RWPE1 (cell line): ENCODE measurements around the gene LNX1.
"Not testable (repeated sequence)": the region's sequence is repeated elsewhere in the genome, so short reads cannot be mapped to it uniquely, and the experiment has no call there.

Source experiments
- CTCF ChIA-PET: fragments of 350-600 bp; sonication (Branson Sonifier 250); formaldehyde crosslinking; extraction: SDS; loops from one replicate; lab custom pipeline; 2021; lab: Yijun Ruan, JAX
- POLR2A ChIA-PET: fragments of 400-600 bp; formaldehyde crosslinking; extraction: SDS; loops from one replicate; lab custom pipeline; 2020; ENCODE audit warnings: antibody characterized with exemption; ENCODE audit not compliant: low non-redundant PET; lab: Yijun Ruan, JAX
- DNase-seq: peaks from one replicate; pipeline ENCODE4 v3.0.0; 2012; ENCODE audit warnings: low spot score
- H3K27ac ChIP-seq: fragments of 450-650 bp; 2 replicates; pipeline ENCODE4 v1.5.1; 2017
- CTCF ChIP-seq: fragments of 450-650 bp; conservative IDR thresholded peaks from 2 replicates; pipeline ENCODE4 v1.5.1; 2017; ENCODE audit warnings: low read depth, mild to moderate bottlenecking

Gene LNX1

DNA sequence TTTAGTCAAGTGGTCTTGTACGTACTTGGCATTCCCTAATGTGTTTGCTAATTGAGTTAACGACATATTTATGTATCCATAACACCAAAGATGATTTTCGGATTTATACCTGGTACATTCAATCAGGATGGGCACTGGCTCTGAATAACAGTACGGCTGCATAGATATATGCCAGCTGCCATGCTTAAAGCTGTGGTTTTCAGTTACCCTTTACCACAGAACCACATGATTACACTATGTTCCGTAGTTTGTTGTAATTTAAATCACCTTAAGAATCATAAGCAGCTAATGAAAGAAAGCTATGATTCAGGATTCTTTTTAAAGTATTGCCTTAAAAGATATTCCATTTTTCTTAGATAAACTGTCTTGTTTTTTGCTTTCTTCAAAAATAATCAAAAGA lies 160.2 kb downstream of the LNX1 start:
- POLR2A ChIA-PET = no interaction called here
- no peak for DNase-seq
- TF ChIP-seq CTCF = no peak
- no peak overlapping the region for H3K27ac ChIP-seq
- CTCF ChIA-PET = interaction anchor here (0.7 to 1.6 kb wide), 2 partner anchors 20 to 1517 kb away, joined by 4 read pairs; no protein-coding TSS in a partner anchor

GRCh38 chr4:53427366-53427765 lies 163.9 kb downstream of the LNX1 start:
- no peak for DNase-seq
- no peak overlapping the region for H3K27ac ChIP-seq
- ChIA-PET POLR2A (no interaction called here), CTCF (interaction anchor here (0.6 kb wide), 1 partner anchor 23 kb away, joined by 8 read pairs; no protein-coding TSS in a partner anchor)
- no peak for TF ChIP-seq CTCF

DNA sequence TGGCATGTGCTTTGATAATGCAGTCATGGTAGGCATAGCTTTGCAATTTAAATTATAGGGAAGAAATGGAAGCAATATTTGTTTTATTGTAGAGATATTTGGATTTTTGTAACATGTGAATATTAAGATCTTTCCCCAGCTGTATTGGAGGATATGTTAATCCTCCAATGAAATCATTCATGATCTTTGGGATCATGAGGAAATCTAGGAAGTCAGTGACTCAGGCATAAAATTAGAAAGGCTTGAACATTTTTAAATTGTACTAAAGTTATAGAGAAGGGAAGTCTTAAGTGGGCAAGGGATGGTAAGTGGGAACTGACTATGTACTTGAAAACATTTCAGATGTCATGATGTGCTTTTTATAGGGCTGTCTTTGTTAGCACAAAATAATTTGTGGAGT lies 167.0 kb downstream of the LNX1 start:
- ChIA-PET CTCF (no interaction called here), POLR2A (no interaction called here)
- no peak overlapping the region for H3K27ac ChIP-seq
- DNase-seq = no peak
- no peak for TF ChIP-seq CTCF

- H3K27ac ChIP-seq = no peak overlapping the region
- CTCF ChIA-PET = no interaction called here
- POLR2A ChIA-PET = no interaction called here
- DNase-seq = no peak
- TF ChIP-seq CTCF = no peak
Measured at GRCh38 chr4:53422367-53422766, 168.9 kb downstream of the LNX1 start.

DNA sequence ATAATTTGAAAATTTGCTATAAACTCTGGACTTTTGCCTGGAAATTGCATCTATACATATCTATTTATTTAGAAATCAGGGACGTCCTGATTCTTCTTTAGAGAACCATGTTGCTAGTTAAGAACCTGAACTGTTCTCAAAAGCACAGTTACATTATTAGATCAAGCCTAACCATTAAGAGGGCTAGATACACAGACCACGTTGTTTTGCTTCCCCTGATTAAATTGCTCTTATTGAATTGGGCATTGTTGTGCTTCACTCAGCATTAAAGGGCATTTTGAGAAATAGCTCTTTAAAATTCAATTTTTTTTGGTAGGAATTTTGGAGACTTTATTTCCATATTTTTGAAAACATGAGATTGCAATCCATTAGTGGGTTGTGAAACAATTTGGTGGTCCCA lies 169.5 kb downstream of the LNX1 start:
- no peak for TF ChIP-seq CTCF
- POLR2A ChIA-PET = no interaction called here
- no peak overlapping the region for H3K27ac ChIP-seq
- CTCF ChIA-PET = no interaction called here
- no peak for DNase-seq

DNA sequence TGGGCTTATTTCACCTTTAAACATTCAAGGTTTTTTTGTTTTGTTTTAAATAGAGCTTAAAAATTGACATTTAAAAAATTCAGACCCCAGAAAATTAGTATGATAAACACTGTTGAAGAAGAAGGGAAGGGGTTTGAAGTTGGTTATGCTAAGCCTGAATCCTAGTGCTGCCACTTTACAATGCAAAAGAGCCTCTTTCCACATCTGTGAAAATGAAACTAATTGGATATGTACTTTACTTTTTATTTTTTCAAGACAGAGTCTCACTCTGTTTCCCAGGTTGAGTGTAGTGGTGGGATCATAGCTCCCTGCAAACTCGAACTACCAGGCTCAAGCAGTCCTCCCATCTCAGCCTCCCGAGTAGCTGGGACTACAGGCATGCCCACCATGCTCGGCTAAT lies 172.1 kb downstream of the LNX1 start:
- ChIA-PET CTCF (interaction anchor here (0.5 to 0.6 kb wide), 3 partner anchors 32 to 100 kb away, joined by 3 to 4 read pairs (median 4); no protein-coding TSS in a partner anchor), POLR2A (no interaction called here)
- no peak overlapping the region for H3K27ac ChIP-seq
- no peak for TF ChIP-seq CTCF
- DNase-seq = no peak

- POLR2A ChIA-PET, H3K27ac ChIP-seq, CTCF ChIA-PET, DNase-seq: not testable (repeated sequence)
Measured at GRCh38 chr4:53409479-53409878, 181.8 kb downstream of the LNX1 start.
